ENCODE measurements around the gene ABLIM1. TPM values are rescaled to one million over a fixed set of nuclear protein-coding genes. Genes with fewer than 3 reads are reported as not detected.

Gene ABLIM1
- total RNA-seq, 1 experiment from 2014 or later, result 79.3 TPM

- POLR2A ChIA-PET, result no interaction called here
- CTCF ChIA-PET, result no interaction called here
Measured at GRCh38 chr10:114492351-114493037, 165.6 kb downstream of the ABLIM1 start.

GRCh38 chr10:114491933-114492332 lies 166.1 kb downstream of the ABLIM1 start:
- no peak for DNase-seq
- no peak overlapping the region for H3K4me3 ChIP-seq (ENCODE audit: low read depth, low read length)
- Mint-ChIP-seq H3K27me3 (ENCODE audit: insufficient read depth, unreplicated experiment) (no peaks in the 10 kb centered on the region), H3K36me3 (ENCODE audit: insufficient read depth, unreplicated experiment) (peaks cover 20% of the 10 kb centered on the region), H3K9me3 (ENCODE audit: unreplicated experiment) (no peaks in the 10 kb centered on the region), H3K4me3 (ENCODE audit: unreplicated experiment) (no peak overlapping the region), H3K27ac (ENCODE audit: unreplicated experiment) (no peak overlapping the region), H3K4me1 (ENCODE audit: low read depth, unreplicated experiment) (no peaks in the 10 kb centered on the region)
- TF ChIP-seq CTCF (IDR thresholded peaks at IDR 0.05; ENCODE audit: insufficient read depth in 1 of 2, low read depth in 1 of 2, low read length in 1 of 2, severe bottlenecking in 1 of 2, unreplicated experiment in 1 of 2), result no peak
- no peaks in the 10 kb centered on the region for H3K36me3 ChIP-seq (ENCODE audit: control insufficient read depth, insufficient read depth, low read length)
- H3K4me1 ChIP-seq, result no peaks in the 10 kb centered on the region
- ChIA-PET POLR2A (no interaction called here), CTCF (no interaction called here)
- H3K9me3 ChIP-seq, result no peaks in the 10 kb centered on the region
- intact Hi-C loops (cut with micrococcal nuclease; ENCODE audit: unreplicated experiment), result no loop called here
- no peaks in the 10 kb centered on the region for H3K27me3 ChIP-seq (replicated peaks; ENCODE audit: control insufficient read depth, insufficient read depth, low read length)
- no TSS peak for BruUV-seq (replicated peaks)

More at GRCh38 chr10:114492351-114493037, 165.6 kb downstream of the ABLIM1 start:
- intact Hi-C loops (cut with micrococcal nuclease; ENCODE audit: unreplicated experiment), result no loop called here
- Mint-ChIP-seq H3K27me3 (ENCODE audit: insufficient read depth, unreplicated experiment) (no peaks in the 10 kb centered on the region), H3K9me3 (ENCODE audit: unreplicated experiment) (no peaks in the 10 kb centered on the region), H3K4me1 (ENCODE audit: low read depth, unreplicated experiment) (no peaks in the 10 kb centered on the region), H3K4me3 (ENCODE audit: unreplicated experiment) (no peak overlapping the region), H3K36me3 (ENCODE audit: insufficient read depth, unreplicated experiment) (peaks cover 20% of the 10 kb centered on the region), H3K27ac (ENCODE audit: unreplicated experiment) (no peak overlapping the region)
- no peaks in the 10 kb centered on the region for H3K4me1 ChIP-seq
- TF ChIP-seq CTCF (IDR thresholded peaks at IDR 0.05; ENCODE audit: insufficient read depth in 1 of 2, low read depth in 1 of 2, low read length in 1 of 2, severe bottlenecking in 1 of 2, unreplicated experiment in 1 of 2), result no peak
- no peaks in the 10 kb centered on the region for H3K9me3 ChIP-seq
- H3K27me3 ChIP-seq (replicated peaks; ENCODE audit: control insufficient read depth, insufficient read depth, low read length), result no peaks in the 10 kb centered on the region
- no peak for DNase-seq
- H3K4me3 ChIP-seq (ENCODE audit: low read depth, low read length), result no peak overlapping the region
- no TSS peak for BruUV-seq (replicated peaks)
- no peaks in the 10 kb centered on the region for H3K36me3 ChIP-seq (ENCODE audit: control insufficient read depth, insufficient read depth, low read length)

- Mint-ChIP-seq H3K36me3 (ENCODE audit: insufficient read depth, unreplicated experiment) (peaks cover 21% of the 10 kb centered on the region), H3K4me3 (ENCODE audit: unreplicated experiment) (no peak overlapping the region), H3K9me3 (ENCODE audit: unreplicated experiment) (no peaks in the 10 kb centered on the region), H3K27ac (ENCODE audit: unreplicated experiment) (no peak overlapping the region), H3K4me1 (ENCODE audit: low read depth, unreplicated experiment) (no peaks in the 10 kb centered on the region), H3K27me3 (ENCODE audit: insufficient read depth, unreplicated experiment) (no peaks in the 10 kb centered on the region)
- Histone ChIP-seq H3K4me3 (ENCODE audit: low read depth, low read length) (no peak overlapping the region), H3K36me3 (ENCODE audit: control insufficient read depth, insufficient read depth, low read length) (no peaks in the 10 kb centered on the region), H3K4me1 (no peaks in the 10 kb centered on the region), H3K27me3 (replicated peaks; ENCODE audit: control insufficient read depth, insufficient read depth, low read length) (no peaks in the 10 kb centered on the region), H3K9me3 (no peaks in the 10 kb centered on the region)
- ChIA-PET CTCF (no interaction called here), POLR2A (no interaction called here)
- BruUV-seq (replicated peaks), result no TSS peak
- no peak for DNase-seq
- TF ChIP-seq CTCF (IDR thresholded peaks at IDR 0.05; ENCODE audit: insufficient read depth in 1 of 2, low read depth in 1 of 2, low read length in 1 of 2, severe bottlenecking in 1 of 2, unreplicated experiment in 1 of 2), result no peak
- intact Hi-C loops (cut with micrococcal nuclease; ENCODE audit: unreplicated experiment), result no loop called here
Measured at GRCh38 chr10:114491419-114491818, 166.7 kb downstream of the ABLIM1 start.
